T-helper 1 cell treated with Interleukin-12 subunit alpha and Interleukin-12 subunit beta and Interleukin-4 antibody, amounts not matched to agents 30 μg/mL and 1 μg/mL, for 36 hours (primary cell): Measurements from ENCODE around the gene RNF32.
"Not testable (repeated sequence)": the region's sequence is repeated elsewhere in the genome, so short reads cannot be mapped to it uniquely, and the experiment has no call there.

Experiments used
- H3K27ac Mint-ChIP-seq: one replicate; pipeline ENCODE4 v1.8.0; 2021; ENCODE audit warnings: mild to moderate bottlenecking, mixed read lengths
- H3K27me3 Mint-ChIP-seq: one replicate; pipeline ENCODE4 v1.8.0; 2021; ENCODE audit warnings: low read depth, mixed read lengths
- H3K36me3 Mint-ChIP-seq: one replicate; pipeline ENCODE4 v1.8.0; 2021; ENCODE audit warnings: low read depth, mixed read lengths
- H3K4me1 Mint-ChIP-seq: one replicate; pipeline ENCODE4 v1.8.0; 2021; ENCODE audit warnings: low read depth, mixed read lengths
- H3K4me3 Mint-ChIP-seq: one replicate; pipeline ENCODE4 v1.8.0; 2021; ENCODE audit warnings: mild to moderate bottlenecking, moderate library complexity, mixed read lengths
- H3K9me3 Mint-ChIP-seq: one replicate; pipeline ENCODE4 v1.8.0; 2021; ENCODE audit warnings: mixed read lengths

RNF32 gene

DNA sequence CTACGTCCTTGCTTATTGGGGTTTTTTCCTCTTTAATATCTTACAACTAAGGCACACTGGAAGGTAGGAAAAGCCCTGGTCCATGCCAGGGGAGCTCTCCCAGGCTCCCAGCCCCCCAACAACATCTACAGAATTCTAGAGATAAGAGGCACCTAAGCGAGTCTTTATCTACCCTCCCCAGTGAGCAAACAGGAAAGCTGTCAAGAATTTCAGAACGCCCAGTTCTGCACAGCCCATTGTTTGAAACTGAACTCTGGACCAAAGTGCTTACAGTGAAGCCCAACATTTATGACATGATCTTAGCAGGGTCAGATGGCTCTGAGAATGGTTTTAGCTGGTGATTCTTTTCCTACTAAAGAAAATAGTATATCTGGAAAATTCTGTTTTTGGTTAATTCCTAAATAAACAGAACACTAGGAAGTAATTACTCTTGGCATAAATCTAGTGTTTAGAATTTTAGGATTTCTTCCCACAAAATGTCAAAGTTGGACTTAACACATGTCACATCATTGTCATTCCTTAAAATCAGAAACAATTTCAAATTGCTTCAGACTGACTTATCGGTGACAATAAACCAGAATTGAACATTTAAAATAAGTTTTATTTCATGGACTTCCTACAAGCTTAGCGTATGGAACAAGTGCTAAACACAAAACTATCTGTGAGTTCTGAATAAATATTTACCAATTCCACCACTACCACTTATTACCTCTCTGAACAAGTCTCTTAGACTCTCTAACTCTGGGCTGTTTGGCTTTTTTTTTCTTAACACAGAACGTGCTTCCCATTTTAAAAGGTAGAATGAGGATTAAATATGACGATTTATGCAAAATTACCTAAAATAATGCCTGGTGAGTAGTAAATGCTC lies 31.3 kb upstream of the RNF32 start:
- Mint-ChIP-seq H3K27ac (no peak overlapping the region), H3K9me3 (no peaks in the 10 kb centered on the region), H3K27me3 (peaks cover 58% of the 10 kb centered on the region), H3K4me1 (peaks cover 27% of the 10 kb centered on the region), H3K36me3 (peaks cover 6% of the 10 kb centered on the region), H3K4me3 (no peak overlapping the region)

DNA sequence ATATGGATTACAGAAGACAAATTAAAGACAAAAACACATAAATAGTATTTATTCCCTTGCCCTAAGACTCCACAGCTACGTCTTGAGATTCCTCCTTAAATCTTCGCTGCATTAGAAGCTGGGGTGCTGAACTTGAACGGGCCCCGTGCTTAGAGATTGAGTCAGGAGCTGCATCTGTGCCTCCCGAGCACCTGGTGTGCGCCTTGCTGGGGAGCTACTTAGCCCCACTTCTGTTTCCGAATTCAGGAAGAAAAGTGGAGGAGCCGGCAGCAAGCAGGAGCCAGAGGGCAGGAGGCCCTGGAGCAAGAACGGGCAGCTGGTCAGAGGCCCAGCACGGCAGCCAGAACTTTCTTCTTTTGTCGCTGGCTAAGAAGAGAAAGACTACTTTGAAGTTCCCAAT lies 30.4 kb upstream of the RNF32 start:
- Mint-ChIP-seq H3K36me3 (peaks cover 10% of the 10 kb centered on the region), H3K4me3 (no peak overlapping the region), H3K9me3 (no peaks in the 10 kb centered on the region), H3K4me1 (peaks cover 36% of the 10 kb centered on the region), H3K27ac (no peak overlapping the region), H3K27me3 (peaks cover 57% of the 10 kb centered on the region)

DNA sequence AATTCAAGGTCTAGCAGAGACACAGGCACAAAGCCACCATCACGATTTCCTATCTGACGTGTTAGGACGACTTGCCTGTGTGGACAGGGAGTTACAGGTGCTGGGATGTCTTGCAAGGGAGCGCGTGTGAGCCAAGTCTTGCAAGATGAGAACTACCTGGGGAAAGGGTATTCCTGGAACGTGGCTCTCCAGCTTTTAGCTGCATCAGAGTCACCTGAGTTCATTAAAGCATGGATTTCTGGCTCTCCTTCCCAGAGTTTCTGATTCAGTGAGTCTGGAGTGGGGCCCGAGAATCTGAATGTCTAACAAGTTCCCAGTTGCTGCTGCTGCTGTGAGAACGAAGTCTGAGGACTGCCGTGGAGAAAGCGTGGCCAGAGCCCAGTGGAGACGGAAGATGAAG lies 30.0 kb upstream of the RNF32 start:
- peaks cover 39% of the 10 kb centered on the region for H3K4me1 Mint-ChIP-seq
- peaks cover 10% of the 10 kb centered on the region for H3K36me3 Mint-ChIP-seq
- no peak overlapping the region for H3K4me3 Mint-ChIP-seq
- H3K27me3 Mint-ChIP-seq, result peaks cover 57% of the 10 kb centered on the region
- H3K9me3 Mint-ChIP-seq, result no peaks in the 10 kb centered on the region
- no peak overlapping the region for H3K27ac Mint-ChIP-seq

DNA sequence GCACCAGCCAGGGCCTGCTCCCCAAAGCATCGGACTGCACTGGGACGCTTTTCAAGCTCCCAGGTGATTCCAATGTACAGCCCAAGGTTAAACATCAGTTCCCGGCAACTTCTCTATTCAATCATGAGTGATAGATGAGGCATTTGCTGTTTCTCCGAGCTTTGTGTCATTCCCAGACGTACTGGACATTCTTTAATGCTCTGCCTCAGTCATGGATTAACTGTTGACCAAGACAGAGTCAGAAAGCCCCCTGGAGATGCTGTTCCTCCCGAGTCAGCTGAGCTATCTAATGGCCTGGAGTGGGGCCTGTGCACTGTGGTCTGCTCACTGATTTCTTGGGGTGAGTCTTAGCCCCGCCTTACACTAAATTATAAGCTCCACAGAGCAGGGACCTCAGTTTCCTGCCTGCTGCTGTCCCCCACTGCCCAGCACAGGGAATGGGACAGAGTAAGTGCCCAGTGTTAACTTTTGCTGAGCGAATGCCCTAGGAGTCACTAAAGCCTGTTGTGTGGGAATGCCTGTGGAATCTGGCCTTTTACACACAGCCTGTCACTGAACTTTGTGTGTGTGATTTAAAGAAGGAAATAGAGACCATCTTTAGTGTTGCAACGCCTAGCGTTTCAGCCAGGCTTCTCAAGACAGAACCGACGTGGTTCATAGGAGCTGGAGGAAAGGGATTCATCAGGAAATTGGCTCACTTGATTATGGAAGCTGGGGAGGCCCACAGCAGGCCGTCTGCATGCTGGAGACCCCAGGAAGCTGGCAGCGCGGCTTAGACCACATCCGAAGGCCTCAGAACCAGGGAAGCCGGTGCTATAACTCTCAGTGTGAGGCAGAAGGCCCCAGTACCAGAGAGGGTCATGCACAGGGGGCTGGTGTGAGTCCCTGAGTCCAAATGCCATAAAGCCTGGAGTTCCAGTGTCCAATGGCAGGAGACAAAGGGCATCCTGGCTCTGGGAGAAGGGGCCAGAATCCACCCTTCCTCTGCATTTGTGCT lies 29.3 kb upstream of the RNF32 start:
- peaks cover 42% of the 10 kb centered on the region for H3K4me1 Mint-ChIP-seq
- H3K27me3 Mint-ChIP-seq, result peaks cover 61% of the 10 kb centered on the region
- no peak overlapping the region for H3K4me3 Mint-ChIP-seq
- H3K27ac Mint-ChIP-seq, result no peak overlapping the region
- H3K36me3 Mint-ChIP-seq, result peaks cover 10% of the 10 kb centered on the region
- no peaks in the 10 kb centered on the region for H3K9me3 Mint-ChIP-seq

DNA sequence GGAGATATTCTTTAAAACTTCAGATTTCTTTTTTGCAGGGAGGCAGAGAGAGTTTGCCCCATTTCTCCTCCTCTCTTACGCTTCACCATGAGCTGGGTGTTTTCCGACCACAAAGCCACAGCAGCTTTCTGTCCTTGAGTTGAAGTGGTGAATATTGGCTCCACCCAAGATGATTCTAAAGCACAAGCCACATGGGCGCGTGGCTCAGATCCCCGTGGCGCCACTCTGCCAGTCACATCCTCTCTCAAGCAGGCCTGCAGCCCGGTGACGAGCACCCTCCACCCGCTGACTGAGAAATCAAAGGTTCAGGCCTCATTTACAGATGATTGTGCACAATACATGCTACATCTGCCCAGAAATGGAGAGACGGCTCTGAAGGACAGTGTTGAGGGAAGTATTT lies 27.6 kb upstream of the RNF32 start:
- Mint-ChIP-seq H3K9me3 (no peaks in the 10 kb centered on the region), H3K27ac (peak overlapping the region; percentile 83), H3K4me1 (peaks cover 47% of the 10 kb centered on the region), H3K27me3 (peaks cover 73% of the 10 kb centered on the region), H3K36me3 (peaks cover 20% of the 10 kb centered on the region), H3K4me3 (peak overlapping the region; percentile 44)

DNA sequence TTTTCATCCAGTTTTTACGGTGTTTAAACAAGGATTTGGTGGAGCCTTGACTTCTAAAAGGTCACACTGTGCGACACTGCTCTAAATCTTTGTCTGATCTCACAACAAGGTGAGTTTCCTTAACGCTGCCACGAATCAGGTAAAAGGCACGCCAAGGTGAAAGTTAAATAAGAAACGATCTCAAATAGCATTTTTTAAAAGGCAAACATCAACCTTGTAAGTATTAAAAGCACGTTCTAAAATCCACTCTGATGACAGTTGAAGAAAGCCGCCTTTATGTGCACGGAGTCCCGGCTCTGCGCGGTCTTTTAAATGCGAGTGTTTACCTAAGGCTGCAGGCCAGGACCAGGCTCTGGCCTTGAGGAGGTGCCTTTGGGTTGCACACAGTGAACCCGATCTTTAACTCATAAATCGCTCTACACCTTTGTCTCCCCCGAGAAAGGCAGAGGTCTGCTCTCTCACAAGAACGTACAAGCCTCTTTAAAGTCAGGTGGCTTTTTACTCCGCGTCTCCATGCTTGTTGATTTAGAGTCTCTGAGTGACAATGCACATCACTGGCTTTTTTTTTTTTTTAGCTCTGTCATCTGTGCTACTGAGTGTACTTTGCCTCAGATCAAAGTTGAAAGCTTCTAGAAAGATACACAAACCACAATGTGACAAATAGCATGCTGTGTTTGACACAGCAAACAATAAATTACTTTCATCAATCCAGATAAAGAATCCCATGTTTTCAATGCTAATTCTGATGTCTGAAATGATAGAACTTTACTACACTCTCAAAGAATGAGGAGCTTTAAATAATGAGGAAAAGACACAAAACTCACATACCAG lies 25.9 kb upstream of the RNF32 start:
- H3K27me3 Mint-ChIP-seq, result peaks cover 71% of the 10 kb centered on the region

DNA sequence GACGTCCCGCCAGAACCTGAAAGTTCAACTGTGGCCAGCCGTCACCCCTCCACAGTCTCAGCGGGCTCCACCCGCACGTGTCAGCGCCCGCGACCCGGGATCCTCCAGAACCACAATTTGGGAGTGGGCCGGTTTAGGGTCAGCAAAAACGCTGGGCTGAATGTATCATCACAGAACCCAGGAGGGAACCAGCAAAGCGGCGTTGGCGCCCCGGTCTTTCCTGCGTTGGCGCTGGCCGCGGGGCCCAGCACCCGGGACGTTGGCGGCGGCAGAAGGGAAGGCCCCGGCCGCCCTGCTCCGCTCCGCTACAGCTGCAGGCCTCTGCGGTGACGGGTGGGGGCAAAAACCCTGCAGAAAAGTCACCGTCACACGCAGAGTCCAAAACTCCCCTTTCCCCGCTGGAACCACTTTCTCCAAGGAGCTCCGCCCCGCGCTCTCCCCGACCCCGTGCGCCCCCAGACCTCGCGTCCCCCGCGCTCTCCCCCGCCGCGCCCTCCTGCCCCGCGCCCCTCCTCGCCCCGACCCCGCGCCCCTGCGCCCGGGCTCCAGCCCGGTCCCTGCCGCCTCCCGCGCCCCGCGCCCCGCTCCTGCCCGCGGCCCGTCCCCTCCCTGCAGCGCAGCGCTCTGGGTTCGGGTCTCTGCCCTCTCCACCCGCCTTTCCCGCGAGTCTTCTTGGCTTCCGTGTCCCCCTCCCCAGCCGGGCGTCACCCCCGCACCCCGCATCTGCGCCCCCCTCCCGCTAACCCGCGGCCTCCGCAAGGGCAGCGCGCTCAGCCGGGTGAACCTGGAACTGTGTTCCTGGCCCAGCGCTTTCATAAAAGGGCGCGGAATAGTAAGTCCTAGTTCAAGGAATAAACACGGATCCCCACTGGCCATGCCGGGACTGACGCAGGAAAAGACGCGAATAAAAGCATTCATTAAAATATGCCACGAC lies 24.0 kb upstream of the RNF32 start:
- Mint-ChIP-seq H3K36me3 (peaks cover 28% of the 10 kb centered on the region), H3K4me3 (peak overlapping the region; percentile 51), H3K27me3 (peaks cover 75% of the 10 kb centered on the region), H3K4me1 (peaks cover 42% of the 10 kb centered on the region), H3K9me3 (peaks cover 10% of the 10 kb centered on the region), H3K27ac (no peak overlapping the region)

More for the DNA sequence above, 25.9 kb upstream of the RNF32 start:
- Mint-ChIP-seq H3K36me3 (peaks cover 20% of the 10 kb centered on the region), H3K27ac (peak overlapping the region; percentile 80), H3K9me3 (no peaks in the 10 kb centered on the region), H3K4me1 (peaks cover 45% of the 10 kb centered on the region), H3K4me3 (peak overlapping the region; percentile 72)

DNA sequence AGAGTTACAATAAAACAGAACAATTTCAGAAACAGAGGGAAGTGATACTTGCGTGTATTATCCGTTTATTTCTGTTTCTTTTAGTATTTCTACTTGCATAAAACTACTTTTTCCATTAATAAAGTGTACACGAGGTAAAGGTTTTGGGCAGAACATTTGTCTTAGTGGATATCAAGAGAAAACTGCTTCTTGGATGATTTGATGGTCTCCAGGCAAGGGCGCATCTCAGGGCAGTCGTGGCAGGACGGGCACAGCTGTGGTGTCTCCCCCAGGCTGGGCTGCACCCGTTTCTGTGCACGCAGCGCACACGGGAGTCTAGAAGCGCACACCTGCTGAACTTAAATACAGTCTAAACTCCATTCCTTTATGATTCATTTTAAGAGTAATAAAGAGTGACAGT lies 23.4 kb upstream of the RNF32 start:
- H3K27ac Mint-ChIP-seq, result no peak overlapping the region
- H3K4me3 Mint-ChIP-seq, result peak overlapping the region; percentile 51
- peaks cover 81% of the 10 kb centered on the region for H3K27me3 Mint-ChIP-seq
- peaks cover 38% of the 10 kb centered on the region for H3K4me1 Mint-ChIP-seq
- peaks cover 17% of the 10 kb centered on the region for H3K9me3 Mint-ChIP-seq
- peaks cover 29% of the 10 kb centered on the region for H3K36me3 Mint-ChIP-seq

DNA sequence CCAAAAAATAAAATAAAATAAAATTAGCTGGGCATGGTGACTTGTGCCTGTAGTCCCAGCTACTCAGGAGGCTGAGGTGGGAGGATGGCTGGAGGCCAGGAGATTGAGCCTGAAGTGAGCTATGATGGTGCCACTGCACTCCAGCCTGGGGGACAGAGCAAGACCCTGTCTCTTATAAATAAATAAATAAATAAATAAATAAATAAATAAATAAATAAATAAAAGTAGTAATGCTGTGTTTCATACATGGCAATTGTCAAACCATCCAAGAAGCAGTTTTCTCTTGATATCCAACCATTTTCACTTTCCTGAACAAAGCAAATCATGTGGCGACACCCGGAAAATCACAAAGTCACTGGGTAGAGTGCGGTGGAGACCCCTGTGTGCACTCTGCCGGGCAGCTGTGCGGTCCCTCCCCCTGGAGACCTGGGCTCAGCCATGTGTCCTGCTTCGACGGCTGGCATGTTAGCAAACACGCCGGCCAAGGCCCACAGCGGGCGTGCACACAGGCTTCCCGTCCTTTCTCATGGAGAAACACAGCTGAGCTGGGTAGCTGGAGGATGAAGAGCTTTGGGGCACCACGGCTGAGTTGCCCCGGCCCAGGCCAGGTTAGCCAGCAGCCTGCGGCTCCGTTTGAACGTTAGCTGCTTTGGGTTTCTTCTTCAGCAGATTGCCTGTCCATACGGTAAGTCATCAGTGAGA lies 22.3 kb upstream of the RNF32 start:
- H3K9me3 Mint-ChIP-seq, result peaks cover 18% of the 10 kb centered on the region
- H3K27me3 Mint-ChIP-seq, result peaks cover 82% of the 10 kb centered on the region
- peaks cover 29% of the 10 kb centered on the region for H3K36me3 Mint-ChIP-seq
- peaks cover 28% of the 10 kb centered on the region for H3K4me1 Mint-ChIP-seq
- no peak overlapping the region for H3K27ac Mint-ChIP-seq
- H3K4me3 Mint-ChIP-seq, result no peak overlapping the region

DNA sequence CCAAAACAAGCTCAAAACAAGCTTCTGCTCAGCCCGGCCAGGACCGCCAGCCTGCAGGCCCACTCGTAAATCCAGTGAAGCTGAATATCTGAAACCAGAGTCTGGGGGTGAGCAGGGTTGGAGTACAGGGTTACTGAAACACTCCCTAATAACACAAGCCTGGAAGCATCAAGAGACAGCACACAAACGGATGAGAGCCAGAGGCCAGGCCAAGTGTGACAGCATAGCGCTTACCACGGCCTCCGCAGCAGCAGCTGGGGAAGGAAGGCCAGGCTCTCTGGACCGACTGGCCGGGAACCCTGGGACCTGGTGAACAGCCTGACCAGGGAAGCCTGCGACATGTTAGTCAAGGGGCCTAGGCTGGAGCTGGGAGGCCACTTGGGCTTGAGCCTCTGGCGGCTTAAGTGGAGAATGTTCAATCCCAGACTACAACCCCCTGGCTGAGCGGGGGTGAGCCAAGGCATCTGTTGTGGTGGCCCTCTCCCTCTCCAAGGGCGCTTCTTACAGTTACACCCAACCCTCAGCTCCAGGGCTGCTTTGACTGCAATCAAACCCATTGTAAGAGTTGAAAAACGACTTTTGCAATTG lies 21.7 kb upstream of the RNF32 start:
- Mint-ChIP-seq H3K27me3 (peaks cover 80% of the 10 kb centered on the region), H3K36me3 (peaks cover 30% of the 10 kb centered on the region), H3K9me3 (peaks cover 22% of the 10 kb centered on the region), H3K4me3 (no peak overlapping the region), H3K4me1 (peaks cover 25% of the 10 kb centered on the region), H3K27ac (no peak overlapping the region)

DNA sequence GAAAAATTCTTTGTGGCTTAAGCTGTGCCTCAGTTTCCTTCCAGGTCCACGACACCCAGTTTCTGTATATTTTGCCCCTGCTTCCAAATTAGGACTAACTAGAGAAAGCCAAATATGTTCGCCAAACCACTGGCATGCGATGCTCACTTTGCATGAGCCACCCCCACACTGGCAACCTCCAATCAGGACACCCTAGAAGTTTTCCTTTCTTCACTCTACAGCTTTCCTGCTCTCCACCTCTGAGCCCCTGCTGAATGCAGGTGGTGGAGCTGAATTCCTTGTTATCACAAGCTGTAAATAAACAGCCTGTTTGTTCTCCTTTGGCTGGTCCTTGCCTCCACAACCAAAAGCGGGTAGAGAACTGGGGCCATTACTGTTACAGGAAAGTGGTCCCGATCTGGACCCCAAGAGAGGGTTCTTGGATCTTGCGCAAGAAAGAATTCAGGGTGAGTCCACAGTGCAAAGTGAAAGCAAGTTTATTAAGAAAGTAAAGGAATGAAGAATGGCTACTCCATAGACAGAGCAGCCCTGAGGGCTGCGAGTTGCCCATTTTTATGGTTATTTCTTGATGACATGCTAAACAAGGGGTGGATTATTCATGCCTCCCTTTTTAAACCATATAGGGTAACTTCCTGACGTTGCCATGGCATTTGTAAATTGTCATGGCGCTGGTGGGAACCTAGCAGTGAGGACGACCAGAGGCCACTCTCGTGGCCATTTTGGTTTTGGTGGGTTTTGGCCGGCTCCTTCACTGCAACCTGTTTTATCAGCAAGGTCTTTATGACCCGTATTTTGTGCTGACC lies 20.9 kb upstream of the RNF32 start:
- Mint-ChIP-seq H3K27me3 (peaks cover 78% of the 10 kb centered on the region), H3K4me1 (peaks cover 25% of the 10 kb centered on the region), H3K36me3 (peaks cover 34% of the 10 kb centered on the region), H3K9me3 (peaks cover 27% of the 10 kb centered on the region)
- not testable (repeated sequence) for H3K4me3 Mint-ChIP-seq, H3K27ac Mint-ChIP-seq

DNA sequence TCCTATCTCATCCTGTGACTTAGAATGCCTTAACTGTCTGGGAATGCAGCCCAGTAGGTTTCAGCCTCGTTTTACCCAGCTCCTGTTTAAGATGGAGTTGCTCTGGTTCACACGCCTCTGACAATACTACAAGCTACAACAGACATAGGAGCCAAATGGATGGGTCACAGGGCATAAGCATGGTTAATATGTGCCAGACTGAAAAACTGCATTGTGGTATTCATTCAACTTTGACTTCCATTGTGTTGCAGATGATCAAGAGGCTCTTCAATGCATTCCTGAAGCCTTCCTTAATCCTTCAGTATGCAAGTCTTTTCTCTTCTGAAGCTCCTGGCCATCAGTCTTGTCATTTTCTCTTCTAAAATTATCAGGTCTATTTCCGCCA lies 20.3 kb upstream of the RNF32 start:
- H3K4me3 Mint-ChIP-seq, result no peak overlapping the region
- peaks cover 30% of the 10 kb centered on the region for H3K36me3 Mint-ChIP-seq
- peaks cover 23% of the 10 kb centered on the region for H3K4me1 Mint-ChIP-seq
- H3K9me3 Mint-ChIP-seq, result peaks cover 27% of the 10 kb centered on the region
- H3K27me3 Mint-ChIP-seq, result peaks cover 73% of the 10 kb centered on the region
- H3K27ac Mint-ChIP-seq, result no peak overlapping the region
